A549 (cell line): Measurements from ENCODE around the gene C5AR2. TPM values are rescaled to one million over a fixed set of nuclear protein-coding genes. Genes with fewer than 3 reads are reported as not detected.

Experiments used
- ATAC-seq, 2 experiments: fragments of 200-7000 bp in 1 of 2; fragments of >200 bp in 1 of 2; cut with Nextera tagmentation in 1 of 2; cut with Tn5 transposase in 1 of 2; 3 replicates each; pipeline versions ENCODE4 v1.8.0 to v1.9.1; 2018 to 2020; ENCODE audit warnings: mild to moderate bottlenecking in 1 of 2, moderate library complexity in 1 of 2
- CTCF ChIA-PET: fragments of 300-600 bp; sonication (Branson Sonifier 250); formaldehyde crosslinking; extraction: SDS; loops from one replicate; lab custom pipeline; 2021; ENCODE audit warnings: antibody characterized with exemption, inconsistent platforms; lab: Yijun Ruan, JAX
- POLR2A ChIA-PET: fragments of 350-600 bp; formaldehyde crosslinking; extraction: SDS; loops from one replicate; lab custom pipeline; 2021; ENCODE audit warnings: antibody characterized with exemption, inconsistent platforms; lab: Yijun Ruan, JAX
- DNase-seq, 2 experiments: peaks; one replicate each; pipeline versions ENCODE4 v3.0.0 to v3.0.0-alpha.2; 2011 to 2016; ENCODE audit warnings: low read depth in 1 of 2, low spot score in 1 of 2
- FAIRE-seq: peaks from 2 replicates; lab custom pipeline; 2011; peaks lifted over from hg19 to GRCh38; lab: Jason Lieb, UNC
- H3K27ac ChIP-seq, 2 experiments: fragments of >200 bp; sonication (Bioruptor Twin); formaldehyde crosslinking; 3 replicates each; pipeline ENCODE4 v1.5.1; 2016 to 2017
- H3K4me1 ChIP-seq: fragments of >200 bp; sonication (Bioruptor Twin); formaldehyde crosslinking; 3 replicates; pipeline ENCODE4 v1.6.1; 2016
- H3K4me2 ChIP-seq: fragments of >200 bp; sonication (Bioruptor Twin); formaldehyde crosslinking; 3 replicates; pipeline ENCODE4 v1.6.1; 2016
- H3K4me3 ChIP-seq: fragments of >200 bp; sonication (Bioruptor Twin); formaldehyde crosslinking; 3 replicates; pipeline ENCODE4 v1.5.1; 2016
- H3K9me3 ChIP-seq: fragments of >200 bp; sonication (Bioruptor Twin); formaldehyde crosslinking; 3 replicates; pipeline ENCODE4 v1.6.1; 2016
- BHLHE40 ChIP-seq: IDR thresholded peaks from 2 replicates; pipeline ENCODE4 v1.6.1; 2012; ENCODE audit warnings: low read depth, low read length, inconsistent platforms
- CEBPB ChIP-seq, 2 experiments: fragments of >200 bp in 1 of 2; sonication (Bioruptor Twin) in 1 of 2; formaldehyde crosslinking in 1 of 2; IDR thresholded peaks; 2 replicates each; pipeline ENCODE4 v1.6.1; 2012 to 2016
- CHD2 ChIP-seq: fragments of 150-350 bp; IDR thresholded peaks from 2 replicates; pipeline ENCODE4 v1.6.1; 2014; ENCODE audit warnings: low read length; ENCODE audit not compliant: partially characterized antibody
- CHD4 ChIP-seq: fragments of 200-600 bp; sonication (generic); IDR thresholded peaks from 2 replicates; pipeline ENCODE4 v1.6.1; 2016; ENCODE audit warnings: antibody characterized with exemption, mild to moderate bottlenecking, borderline replicate concordance
- EHF ChIP-seq: fragments of 250-450 bp; sonication (Bioruptor Pico); IDR thresholded peaks from 2 replicates; pipeline ENCODE4 v1.5.0; 2020; ENCODE audit warnings: mild to moderate bottlenecking
- EHMT2 ChIP-seq: fragments of 200-600 bp; sonication (generic); IDR thresholded peaks from 2 replicates; pipeline ENCODE4 v1.6.1; 2016; ENCODE audit warnings: antibody characterized with exemption, low read depth, mild to moderate bottlenecking, moderate library complexity
- ESRRA ChIP-seq: fragments of 150-350 bp; IDR thresholded peaks from 2 replicates; pipeline ENCODE4 v1.6.1; 2014; ENCODE audit warnings: mild to moderate bottlenecking, low read length, borderline replicate concordance
- FOXS1 ChIP-seq: fragments of 250-450 bp; sonication (Bioruptor Pico); IDR thresholded peaks from 2 replicates; pipeline ENCODE4 v1.5.0; 2020; ENCODE audit warnings: mild to moderate bottlenecking, moderate library complexity
- GATA3 ChIP-seq: IDR thresholded peaks from 2 replicates; pipeline ENCODE4 v1.6.1; 2012; ENCODE audit warnings: borderline replicate concordance
- HDAC2 ChIP-seq: fragments of 200-600 bp; sonication (generic); IDR thresholded peaks from 2 replicates; pipeline ENCODE4 v1.6.1; 2016
- HOXB13 ChIP-seq: fragments of 250-450 bp; sonication (Bioruptor Pico); IDR thresholded peaks from 2 replicates; pipeline ENCODE4 v1.5.0; 2020; ENCODE audit warnings: low read depth, mild to moderate bottlenecking, moderate library complexity
- JUN ChIP-seq, 2 experiments: fragments of >200 bp; sonication (Bioruptor Twin); formaldehyde crosslinking; IDR thresholded peaks; 2 replicates in 1 of 2; 3 replicates in 1 of 2; pipeline ENCODE4 v1.6.1; 2016 to 2017
- JUNB ChIP-seq: fragments of >200 bp; sonication (Bioruptor Twin); formaldehyde crosslinking; IDR thresholded peaks from 2 replicates; pipeline ENCODE4 v1.6.1; 2016
- KDM1A ChIP-seq: fragments of 200-600 bp; sonication (generic); IDR thresholded peaks from 2 replicates; pipeline ENCODE4 v1.6.1; 2016; ENCODE audit warnings: low read depth, mild to moderate bottlenecking
- KDM5A ChIP-seq: fragments of 200-600 bp; sonication (generic); IDR thresholded peaks from 2 replicates; pipeline ENCODE4 v1.6.1; 2016; ENCODE audit warnings: antibody characterized with exemption, mild to moderate bottlenecking
- MAFK ChIP-seq: fragments of 450-650 bp; IDR thresholded peaks from 2 replicates; pipeline ENCODE4 v1.6.1; 2014; ENCODE audit not compliant: partially characterized antibody
- MAZ ChIP-seq: fragments of 150-350 bp; IDR thresholded peaks from 2 replicates; pipeline ENCODE4 v1.6.1; 2014; ENCODE audit warnings: antibody characterized with exemption, low read depth, low read length, borderline replicate concordance
- MYC ChIP-seq: IDR thresholded peaks from 2 replicates; pipeline ENCODE4 v1.6.1; 2012; ENCODE audit warnings: mild to moderate bottlenecking, inconsistent platforms, low read length, improper control_type of control experiment, borderline replicate concordance
- NPAS2 ChIP-seq: fragments of 250-450 bp; sonication (Bioruptor Pico); IDR thresholded peaks from 2 replicates; pipeline ENCODE4 v1.8.0; 2022; ENCODE audit warnings: mild to moderate bottlenecking, moderate library complexity, borderline replicate concordance
- NR3C1 ChIP-seq: fragments of >200 bp; sonication (Bioruptor Twin); formaldehyde crosslinking; IDR thresholded peaks from 3 replicates; pipeline ENCODE4 v1.6.1; 2017
- RAD21 ChIP-seq, 2 experiments: fragments of >200 bp in 1 of 2; sonication (Bioruptor Twin) in 1 of 2; formaldehyde crosslinking in 1 of 2; IDR thresholded peaks in 1 of 2; conservative IDR thresholded peaks in 1 of 2; 2 replicates in 1 of 2; 3 replicates in 1 of 2; pipeline ENCODE4 v1.6.1; 2012 to 2018; ENCODE audit warnings: inconsistent platforms in 1 of 2
- RARB ChIP-seq: fragments of 250-450 bp; sonication (Bioruptor Pico); IDR thresholded peaks from 2 replicates; pipeline ENCODE4 v1.8.0; 2021; ENCODE audit warnings: mild to moderate bottlenecking, moderate library complexity
- RCOR1 ChIP-seq: fragments of 150-350 bp; IDR thresholded peaks from 2 replicates; pipeline ENCODE4 v1.6.1; 2014; ENCODE audit warnings: antibody characterized with exemption, low read length, low read depth
- RFX5 ChIP-seq: fragments of 450-650 bp; IDR thresholded peaks from 2 replicates; pipeline ENCODE4 v1.7.1; 2014; ENCODE audit warnings: antibody characterized with exemption, mild to moderate bottlenecking, moderate library complexity
- RNF2 ChIP-seq: fragments of 200-600 bp; sonication (generic); IDR thresholded peaks from 2 replicates; pipeline ENCODE4 v1.6.1; 2016; ENCODE audit warnings: low read depth, mild to moderate bottlenecking, antibody characterized with exemption, moderate library complexity, borderline replicate concordance
- ZC3H11A ChIP-seq: fragments of 450-650 bp; IDR thresholded peaks from 2 replicates; pipeline ENCODE4 v1.6.1; 2014; ENCODE audit warnings: antibody characterized with exemption, mild to moderate bottlenecking
- ZNF302 ChIP-seq: fragments of 250-450 bp; sonication (Bioruptor Pico); IDR thresholded peaks from 2 replicates; pipeline ENCODE4 v1.9.0; 2021; ENCODE audit warnings: inconsistent platforms, mild to moderate bottlenecking, moderate library complexity
- WGBS: methylation state at CpG from one replicate; pipeline ENCODE4 v1.1.6; 2017; ENCODE audit errors: missing lambda C conversion rate; 5-methylcytosine and 5-hydroxymethylcytosine counted together
- polyA plus RNA-seq, 4 experiments: library from polyadenylated mRNA; depleted of rRNA in 3 of 4; stranded (reverse); fragments of >200 nt; fragmentation: RNase III in 1 of 4; extraction: RNeasy Plus Mini Kit Qiagen cat#74134 plus additional on column Dnase treatment in 1 of 4; gene quantifications; 2 replicates in 3 of 4; 3 replicates in 1 of 4; pipeline ENCODE4 v1.2.3, GENCODE V29; 2011 to 2017
- TF ChIP-seq, protein P1 (sequence below): IDR thresholded peaks from 2 replicates; pipeline ENCODE4 v1.6.1; 2012; ENCODE audit warnings: low read depth, borderline replicate concordance
- TF ChIP-seq, protein P2 (sequence below): fragments of 450-650 bp; IDR thresholded peaks from 2 replicates; pipeline ENCODE4 v1.6.1; 2014; ENCODE audit warnings: antibody characterized with exemption
- TF ChIP-seq, protein P3 (sequence below): fragments of 200-600 bp; sonication (generic); IDR thresholded peaks from 2 replicates; pipeline ENCODE4 v1.6.1; 2016; ENCODE audit warnings: antibody characterized with exemption, mild to moderate bottlenecking, moderate library complexity
- TF ChIP-seq, protein P4 (sequence below): fragments of >200 bp; sonication (Bioruptor Twin); formaldehyde crosslinking; IDR thresholded peaks from 2 replicates; pipeline ENCODE4 v1.6.1; 2016

The C5AR2 gene
- polyA plus RNA-seq, 2 of the 4 experiments (the other 2 are of a cell fraction) = 0.25 to 0.28 TPM

DNA sequence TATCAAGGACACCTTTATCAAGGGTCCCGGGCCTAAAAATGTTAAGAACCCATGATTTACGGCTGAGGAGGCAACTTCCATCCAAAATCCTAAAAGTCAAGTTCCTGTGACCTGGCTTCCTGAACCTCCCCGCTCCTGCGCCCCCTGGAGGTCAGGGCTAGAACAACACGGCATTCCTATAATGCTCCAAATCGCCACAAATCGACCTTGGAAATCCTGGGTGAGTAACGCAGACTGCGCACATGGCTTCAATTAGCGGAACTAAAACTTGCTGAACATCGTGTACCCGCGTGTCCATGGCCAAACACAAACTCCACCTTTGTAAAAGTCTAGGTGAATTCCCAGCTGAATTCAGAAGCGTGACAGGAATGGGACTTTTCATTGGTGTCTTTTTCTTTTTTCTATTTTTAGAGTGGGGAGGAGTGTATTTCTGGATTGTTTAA lies 26.6 kb upstream of the C5AR2 start (continued):
- TF ChIP-seq, protein P1, sequence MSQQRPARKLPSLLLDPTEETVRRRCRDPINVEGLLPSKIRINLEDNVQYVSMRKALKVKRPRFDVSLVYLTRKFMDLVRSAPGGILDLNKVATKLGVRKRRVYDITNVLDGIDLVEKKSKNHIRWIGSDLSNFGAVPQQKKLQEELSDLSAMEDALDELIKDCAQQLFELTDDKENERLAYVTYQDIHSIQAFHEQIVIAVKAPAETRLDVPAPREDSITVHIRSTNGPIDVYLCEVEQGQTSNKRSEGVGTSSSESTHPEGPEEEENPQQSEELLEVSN = peak; percentile 81; the same call in 1 of the 2 replicates
- TF ChIP-seq CHD2 (no peak), ESRRA (no peak), ZC3H11A (no peak), JUNB (no peak), RARB (CRISPR knock-in tag) (no peak), MAZ (0 out of 2 replicates have a peak, but pooled peaks have one; percentile 70), ZNF302 (CRISPR knock-in tag) (0 out of 2 replicates have a peak, but pooled peaks have one; percentile 56), KDM1A (no peak), RCOR1 (no peak), RFX5 (no peak), EHMT2 (no peak), HOXB13 (CRISPR knock-in tag) (peak; percentile 74; the same call in 1 of the 2 replicates), MYC (peak; percentile 95), BHLHE40 (no peak), CHD4 (no peak), RNF2 (no peak), GATA3 (no peak), EHF (no peak), HDAC2 (no peak)
- TF ChIP-seq, protein P2, sequence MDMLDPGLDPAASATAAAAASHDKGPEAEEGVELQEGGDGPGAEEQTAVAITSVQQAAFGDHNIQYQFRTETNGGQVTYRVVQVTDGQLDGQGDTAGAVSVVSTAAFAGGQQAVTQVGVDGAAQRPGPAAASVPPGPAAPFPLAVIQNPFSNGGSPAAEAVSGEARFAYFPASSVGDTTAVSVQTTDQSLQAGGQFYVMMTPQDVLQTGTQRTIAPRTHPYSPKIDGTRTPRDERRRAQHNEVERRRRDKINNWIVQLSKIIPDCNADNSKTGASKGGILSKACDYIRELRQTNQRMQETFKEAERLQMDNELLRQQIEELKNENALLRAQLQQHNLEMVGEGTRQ = no peak
- TF ChIP-seq, protein P3, sequence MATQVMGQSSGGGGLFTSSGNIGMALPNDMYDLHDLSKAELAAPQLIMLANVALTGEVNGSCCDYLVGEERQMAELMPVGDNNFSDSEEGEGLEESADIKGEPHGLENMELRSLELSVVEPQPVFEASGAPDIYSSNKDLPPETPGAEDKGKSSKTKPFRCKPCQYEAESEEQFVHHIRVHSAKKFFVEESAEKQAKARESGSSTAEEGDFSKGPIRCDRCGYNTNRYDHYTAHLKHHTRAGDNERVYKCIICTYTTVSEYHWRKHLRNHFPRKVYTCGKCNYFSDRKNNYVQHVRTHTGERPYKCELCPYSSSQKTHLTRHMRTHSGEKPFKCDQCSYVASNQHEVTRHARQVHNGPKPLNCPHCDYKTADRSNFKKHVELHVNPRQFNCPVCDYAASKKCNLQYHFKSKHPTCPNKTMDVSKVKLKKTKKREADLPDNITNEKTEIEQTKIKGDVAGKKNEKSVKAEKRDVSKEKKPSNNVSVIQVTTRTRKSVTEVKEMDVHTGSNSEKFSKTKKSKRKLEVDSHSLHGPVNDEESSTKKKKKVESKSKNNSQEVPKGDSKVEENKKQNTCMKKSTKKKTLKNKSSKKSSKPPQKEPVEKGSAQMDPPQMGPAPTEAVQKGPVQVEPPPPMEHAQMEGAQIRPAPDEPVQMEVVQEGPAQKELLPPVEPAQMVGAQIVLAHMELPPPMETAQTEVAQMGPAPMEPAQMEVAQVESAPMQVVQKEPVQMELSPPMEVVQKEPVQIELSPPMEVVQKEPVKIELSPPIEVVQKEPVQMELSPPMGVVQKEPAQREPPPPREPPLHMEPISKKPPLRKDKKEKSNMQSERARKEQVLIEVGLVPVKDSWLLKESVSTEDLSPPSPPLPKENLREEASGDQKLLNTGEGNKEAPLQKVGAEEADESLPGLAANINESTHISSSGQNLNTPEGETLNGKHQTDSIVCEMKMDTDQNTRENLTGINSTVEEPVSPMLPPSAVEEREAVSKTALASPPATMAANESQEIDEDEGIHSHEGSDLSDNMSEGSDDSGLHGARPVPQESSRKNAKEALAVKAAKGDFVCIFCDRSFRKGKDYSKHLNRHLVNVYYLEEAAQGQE = no peak
- TF ChIP-seq, all 56 proteins: peak for 15

DNA sequence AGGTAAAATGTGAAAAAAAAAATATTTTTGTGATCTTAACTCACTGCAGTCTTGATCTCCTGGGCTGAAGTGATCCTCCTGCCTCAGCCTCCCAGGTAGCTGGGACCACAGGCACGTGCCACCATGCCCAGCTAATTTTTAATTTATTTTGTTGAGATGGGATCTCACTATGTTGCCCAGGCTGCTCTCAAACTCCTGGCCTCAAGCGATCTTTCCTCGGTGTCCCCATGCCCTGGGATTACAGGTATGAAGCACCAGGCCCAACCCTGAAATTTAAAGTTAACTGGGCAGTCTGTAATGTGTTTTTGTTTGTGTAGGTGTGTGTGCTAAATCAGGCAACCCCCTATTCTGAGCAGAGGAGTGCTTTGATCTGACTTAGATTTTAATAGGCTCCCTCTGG lies 25.7 kb upstream of the C5AR2 start:
- ChIA-PET POLR2A (interaction anchor here (1.2 kb wide), 1 partner anchor 43 kb away, joined by 4 read pairs; the partner anchor contains the start of gene DHX34), CTCF (interaction anchor here (0.7 to 7.9 kb wide), 20 partner anchors 8 to 130 kb away, joined by 3 to 128 read pairs (median 5); partner anchors contain the start of gene DHX34)
- Histone ChIP-seq H3K4me3 (no peak overlapping the region), H3K4me1 (peaks cover 38% of the 10 kb centered on the region), H3K9me3 (no peaks in the 10 kb centered on the region), H3K4me2 (no peak overlapping the region; the same call in 2 of the 3 replicates), H3K27ac (peak overlapping the region; percentile 60 to 71; a peak in 5 of 6 replicates)
- FAIRE-seq (no peak), ATAC-seq (no peak), DNase-seq (no peak)
- WGBS = 94% methylated on average over 3 of the region's 3 CpGs
- TF ChIP-seq MYC (no peak), NR3C1 (no peak), RCOR1 (no peak), CEBPB (IDR thresholded peaks at IDR 0.05) (no peak), CHD2 (no peak), HDAC2 (no peak), RAD21 (conservative IDR thresholded peaks at IDR 0.05 in 1 of 2, IDR thresholded peaks at IDR 0.05 in 1 of 2) (no peak), RARB (CRISPR knock-in tag) (no peak), MAFK (no peak), JUN (IDR thresholded peaks at IDR 0.05) (no peak), NPAS2 (CRISPR knock-in tag) (no peak), RNF2 (no peak), ESRRA (no peak), KDM5A (no peak), RFX5 (no peak), FOXS1 (CRISPR knock-in tag) (no peak)
- TF ChIP-seq, protein P1 = no peak
- TF ChIP-seq, protein P4, sequence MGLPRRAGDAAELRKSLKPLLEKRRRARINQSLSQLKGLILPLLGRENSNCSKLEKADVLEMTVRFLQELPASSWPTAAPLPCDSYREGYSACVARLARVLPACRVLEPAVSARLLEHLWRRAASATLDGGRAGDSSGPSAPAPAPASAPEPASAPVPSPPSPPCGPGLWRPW = no peak
